ENCODE results near the gene ZNF526.

DNA sequence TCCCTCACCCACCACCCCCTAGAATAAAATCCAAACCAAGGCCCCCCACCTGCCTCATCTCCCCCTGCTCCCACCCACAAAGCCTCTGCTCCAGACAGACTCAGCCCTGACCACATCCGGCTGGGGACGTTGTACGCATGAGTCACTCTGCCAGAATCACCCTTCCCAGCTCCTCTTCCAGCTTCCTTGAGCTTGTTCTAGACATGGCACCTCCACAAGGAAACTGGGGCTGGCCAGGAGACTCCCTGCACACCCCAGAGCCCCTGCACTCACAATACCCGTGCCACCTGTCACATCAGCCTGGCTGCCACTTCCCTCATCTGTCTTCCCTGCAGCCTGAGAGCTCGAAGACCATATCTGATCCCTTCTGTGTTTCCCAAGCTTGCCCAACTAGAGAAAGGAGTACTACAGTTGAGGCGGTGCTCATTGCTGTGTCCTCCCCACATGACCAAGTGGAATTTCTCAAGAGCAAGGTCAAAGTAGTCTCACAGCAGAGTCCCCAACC lies 12.3 kb upstream of the ZNF526 start:
- no peak for TF ChIP-seq CTCF (IDR thresholded peaks at IDR 0.05)
- no peak for TF ChIP-seq POLR2A (IDR thresholded peaks at IDR 0.05)

Measured in adrenal gland (tissue), 5 donors.